Retinal pigment epithelial cell (primary cell): ENCODE measurements around the gene TSKU.
"Not testable (repeated sequence)": the region's sequence is repeated elsewhere in the genome, so short reads cannot be mapped to it uniquely, and the experiment has no call there.

Experiments used
- DNase-seq: peaks from one replicate; pipeline ENCODE4 v3.0.0-alpha.2; 2010; ENCODE audit warnings: low read depth
- H3K4me3 ChIP-seq: 2 replicates; pipeline ENCODE4 v1.5.1; 2011; ENCODE audit warnings: mild to moderate bottlenecking, low read length, control low read depth, moderate library complexity
- CTCF ChIP-seq: conservative IDR thresholded peaks from 2 replicates; pipeline ENCODE4 v1.5.1; 2011; ENCODE audit warnings: low read depth, low read length, control low read depth, inconsistent platforms

The TSKU gene

GRCh38 chr11:76824980-76825725, 42.0 kb downstream of the TSKU start:
- H3K4me3 ChIP-seq: no peak overlapping the region
- no peak for DNase-seq
- no peak for TF ChIP-seq CTCF

- no peak for TF ChIP-seq CTCF
- H3K4me3 ChIP-seq: no peak overlapping the region
- no peak for DNase-seq
These were observed 42.7 kb downstream of the TSKU start for GRCh38 chr11:76825726-76826396.

- not testable (repeated sequence) for DNase-seq
These were observed 43.4 kb downstream of the TSKU start for GRCh38 chr11:76826508-76826907.

GRCh38 chr11:76827005-76827404, 43.8 kb downstream of the TSKU start:
- H3K4me3 ChIP-seq, DNase-seq: not testable (repeated sequence)

More at GRCh38 chr11:76826508-76826907, 43.4 kb downstream of the TSKU start:
- H3K4me3 ChIP-seq: not testable (repeated sequence)

- H3K4me3 ChIP-seq: no peak overlapping the region
- DNase-seq: no peak
- no peak for TF ChIP-seq CTCF
These were observed 47.6 kb downstream of the TSKU start for GRCh38 chr11:76830639-76831327.

- TF ChIP-seq CTCF: no peak
- DNase-seq: no peak
- H3K4me3 ChIP-seq: no peak overlapping the region
These were observed 48.6 kb downstream of the TSKU start for GRCh38 chr11:76831686-76832310.

GRCh38 chr11:76832361-76832760, 49.2 kb downstream of the TSKU start:
- H3K4me3 ChIP-seq: no peak overlapping the region
- DNase-seq: no peak
- no peak for TF ChIP-seq CTCF

GRCh38 chr11:76834151-76834550, 51.0 kb downstream of the TSKU start:
- no peak for DNase-seq
- TF ChIP-seq CTCF: no peak
- no peak overlapping the region for H3K4me3 ChIP-seq
